ENCODE results near the gene TRIM23. TPM values are rescaled to one million over a fixed set of nuclear protein-coding genes. Genes with fewer than 3 reads are reported as not detected.

TRIM23 gene
- total and polyA plus RNA-seq, 2 donors (not counting 1 experiment from before 2014, with no cell fraction given), result 3.1 to 21.0 TPM

DNA sequence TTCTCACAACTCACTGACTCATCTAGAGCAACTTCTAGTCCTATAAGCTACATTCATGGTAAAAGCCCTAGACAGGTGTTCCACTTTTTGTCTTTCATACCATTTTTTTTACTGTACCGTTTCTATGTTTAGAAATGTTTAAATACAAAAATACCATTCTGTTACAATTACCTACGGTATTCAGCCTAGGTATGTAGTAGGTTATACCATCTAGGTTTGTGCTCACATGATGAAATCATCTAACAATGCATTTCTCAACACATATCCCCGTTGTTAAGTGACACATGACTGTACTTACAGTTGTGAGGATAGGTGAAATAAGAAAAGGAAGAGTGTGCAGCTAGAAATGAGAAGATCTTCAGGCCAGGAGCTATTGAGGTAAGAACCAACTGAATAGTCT is 67.4 kb downstream of the TRIM23 start:
- no peak overlapping the region for H3K4me3 ChIP-seq (ENCODE audit: control extremely low read depth in 1 of 5, extremely low read depth in 1 of 5, insufficient read depth in 1 of 5, low read depth in 2 of 5, low read length in 4 of 5)
- no CpG with 5 or more reads among the region's 3 CpGs for WGBS (ENCODE audit: insufficient coverage)
- no peak overlapping the region for H2AFZ ChIP-seq (ENCODE audit: insufficient read depth, low read depth, low read length, poor library complexity, severe bottlenecking)
- no peak overlapping the region for H3K9ac ChIP-seq (ENCODE audit: low read length)
- H3K79me2 ChIP-seq (ENCODE audit: control insufficient read depth, insufficient read depth, low read length), result peaks cover 10% of the 10 kb centered on the region
- Mint-ChIP-seq H3K27me3 (no peaks in the 10 kb centered on the region), H3K4me1 (peaks cover 2% of the 10 kb centered on the region), H3K27ac (no peak overlapping the region), H3K4me3 (no peak overlapping the region), H3K9me3 (ENCODE audit: insufficient read depth) (no peaks in the 10 kb centered on the region)
- no peak for DNase-seq
- POLR2A ChIA-PET, result no interaction called here
- H3K27ac ChIP-seq (ENCODE audit: low read length in 2 of 2), result no peak overlapping the region
- TF ChIP-seq EZH2 (IDR thresholded peaks at IDR 0.05; ENCODE audit: borderline replicate concordance, insufficient read depth, low read depth, low read length, poor library complexity, severe bottlenecking), result no peak
- no peak for TF ChIP-seq CTCF (IDR thresholded peaks at IDR 0.05)
- H3K27me3 ChIP-seq (replicated peaks in 1 of 4; ENCODE audit: control extremely low read depth in 1 of 4, control insufficient read depth in 3 of 4, insufficient read depth in 4 of 4, low read length in 3 of 4), result no peaks in the 10 kb centered on the region
- H3K9me3 ChIP-seq (ENCODE audit: control extremely low read depth in 1 of 3, control insufficient read depth in 2 of 3, insufficient read depth in 1 of 3, low read length in 2 of 3), result no peaks in the 10 kb centered on the region
- H3K4me1 ChIP-seq (ENCODE audit: control insufficient read depth in 2 of 2, insufficient read depth in 2 of 2, low read length in 2 of 2), result no peaks in the 10 kb centered on the region
- no peak overlapping the region for H3K4me2 ChIP-seq (replicated peaks; ENCODE audit: low read depth, low read length, poor library complexity, severe bottlenecking)
- H3K36me3 ChIP-seq (replicated peaks in 1 of 2; ENCODE audit: control extremely low read depth in 1 of 2, control insufficient read depth in 1 of 2, extremely low read depth in 1 of 2, insufficient read depth in 2 of 2, low read length in 1 of 2), result peaks cover 0 to 5% of the 10 kb centered on the region in 2 experiments
- no peaks in the 10 kb centered on the region for H4K20me1 ChIP-seq (ENCODE audit: control insufficient read depth, insufficient read depth, low read length, poor library complexity, severe bottlenecking)
- no peak for ATAC-seq (ENCODE audit: low read depth)
- CTCF ChIA-PET, result no interaction called here
- intact Hi-C loops (cut with micrococcal nuclease), result no loop called here

DNA sequence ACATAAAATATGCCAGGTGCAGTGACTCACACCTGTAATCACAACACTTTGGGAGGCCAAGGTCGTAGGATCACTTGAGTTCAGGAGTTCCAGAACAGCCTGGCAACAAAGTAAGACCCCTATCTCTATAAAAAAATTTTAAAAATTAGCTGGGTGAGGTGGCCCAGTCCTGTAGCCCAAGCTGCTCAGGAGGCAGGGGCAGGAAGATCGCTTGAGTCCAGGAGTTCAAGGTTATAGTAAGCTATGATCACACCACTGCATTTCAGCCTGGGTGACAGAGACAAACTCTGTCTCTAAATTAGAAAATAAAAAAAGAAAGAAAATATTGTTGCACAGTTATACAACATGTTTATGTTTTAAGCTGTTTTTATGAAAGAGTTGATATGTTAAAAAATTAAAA is 68.0 kb downstream of the TRIM23 start:
- CTCF ChIA-PET, result no interaction called here

More for the DNA sequence above, 68.0 kb downstream of the TRIM23 start:
- no peak overlapping the region for H3K4me2 ChIP-seq (replicated peaks; ENCODE audit: low read depth, low read length, poor library complexity, severe bottlenecking)
- Mint-ChIP-seq H3K4me1 (no peaks in the 10 kb centered on the region), H3K4me3 (no peak overlapping the region), H3K27ac (no peak overlapping the region), H3K27me3 (no peaks in the 10 kb centered on the region), H3K9me3 (ENCODE audit: insufficient read depth) (no peaks in the 10 kb centered on the region)
- no peak overlapping the region for H3K9ac ChIP-seq (ENCODE audit: low read length)
- POLR2A ChIA-PET, result no interaction called here
- WGBS (ENCODE audit: insufficient coverage), result no CpG with 5 or more reads among the region's 2 CpGs
- H3K9me3 ChIP-seq (ENCODE audit: control extremely low read depth in 1 of 3, control insufficient read depth in 2 of 3, insufficient read depth in 1 of 3, low read length in 2 of 3), result no peaks in the 10 kb centered on the region
- H4K20me1 ChIP-seq (ENCODE audit: control insufficient read depth, insufficient read depth, low read length, poor library complexity, severe bottlenecking), result no peaks in the 10 kb centered on the region
- no peak overlapping the region for H2AFZ ChIP-seq (ENCODE audit: insufficient read depth, low read depth, low read length, poor library complexity, severe bottlenecking)
- ATAC-seq (ENCODE audit: low read depth), result no peak
- TF ChIP-seq EZH2 (IDR thresholded peaks at IDR 0.05; ENCODE audit: borderline replicate concordance, insufficient read depth, low read depth, low read length, poor library complexity, severe bottlenecking) (no peak), CTCF (IDR thresholded peaks at IDR 0.05) (no peak)
- no peaks in the 10 kb centered on the region for H3K27me3 ChIP-seq (replicated peaks in 1 of 4; ENCODE audit: control extremely low read depth in 1 of 4, control insufficient read depth in 3 of 4, insufficient read depth in 4 of 4, low read length in 3 of 4)
- no peaks in the 10 kb centered on the region for H3K4me1 ChIP-seq (ENCODE audit: control insufficient read depth in 2 of 2, insufficient read depth in 2 of 2, low read length in 2 of 2)
- H3K79me2 ChIP-seq (ENCODE audit: control insufficient read depth, insufficient read depth, low read length), result peaks cover 10% of the 10 kb centered on the region
- no peak overlapping the region for H3K27ac ChIP-seq (ENCODE audit: low read length in 2 of 2)
- DNase-seq, result no peak
- intact Hi-C loops (cut with micrococcal nuclease), result no loop called here
- peaks cover 0 to 5% of the 10 kb centered on the region in 2 experiments for H3K36me3 ChIP-seq (replicated peaks in 1 of 2; ENCODE audit: control extremely low read depth in 1 of 2, control insufficient read depth in 1 of 2, extremely low read depth in 1 of 2, insufficient read depth in 2 of 2, low read length in 1 of 2)
- no peak overlapping the region for H3K4me3 ChIP-seq (ENCODE audit: control extremely low read depth in 1 of 5, extremely low read depth in 1 of 5, insufficient read depth in 1 of 5, low read depth in 2 of 5, low read length in 4 of 5)

Data from B cell (primary cell).